KOPT-K1 (cell line): Measurements from ENCODE around the gene GNGT2.

Experiments used
- H3K27ac ChIP-seq: fragments of 200-600 bp; sonication (generic); 2 replicates; pipeline ENCODE4 v1.5.1; 2016; ENCODE audit warnings: antibody characterized with exemption, mild to moderate bottlenecking, low read depth, low read length; ENCODE audit not compliant: poor library complexity, severe bottlenecking
- H3K36me3 ChIP-seq: fragments of 200-600 bp; sonication (generic); 2 replicates; pipeline ENCODE4 v1.5.1; 2017; ENCODE audit warnings: antibody characterized with exemption, mild to moderate bottlenecking, low read length, moderate library complexity; ENCODE audit not compliant: insufficient read depth
- H3K9me3 ChIP-seq: fragments of 200-600 bp; sonication (generic); 2 replicates; pipeline ENCODE4 v1.5.1; 2017; ENCODE audit warnings: antibody characterized with exemption, low read length, mild to moderate bottlenecking; ENCODE audit not compliant: insufficient read depth, poor library complexity, severe bottlenecking

The GNGT2 gene

GRCh38 chr17:49235896-49236295, 25.5 kb upstream of the GNGT2 start:
- no peaks in the 10 kb centered on the region for H3K9me3 ChIP-seq
- no peaks in the 10 kb centered on the region for H3K36me3 ChIP-seq
- no peak overlapping the region for H3K27ac ChIP-seq

- no peak overlapping the region for H3K27ac ChIP-seq
- no peaks in the 10 kb centered on the region for H3K36me3 ChIP-seq
- H3K9me3 ChIP-seq, result no peaks in the 10 kb centered on the region
Observed at GRCh38 chr17:49234509-49235080, 24.2 kb upstream of the GNGT2 start.

- Histone ChIP-seq H3K36me3 (0 out of 2 replicates have a peak, but pooled peaks cover 8% of the 10 kb centered on the region), H3K27ac (no peak overlapping the region), H3K9me3 (no peaks in the 10 kb centered on the region)
Observed at GRCh38 chr17:49231563-49231894, 21.2 kb upstream of the GNGT2 start.

GRCh38 chr17:49230636-49231562, 20.5 kb upstream of the GNGT2 start, which contains the start of gene PHOSPHO1:
Gene PHOSPHO1, minus strand, starts transcription at chr17:49230787. Its CDS starts 4,096 bp downstream, at chr17:49226691.
- Histone ChIP-seq H3K27ac (no peak within 1 kb of the TSS), H3K9me3 (no peaks in the 10 kb centered on the region), H3K36me3 (0 out of 2 replicates have a peak, but pooled peaks cover 12% of the 10 kb centered on the region)

GRCh38 chr17:49229805-49230600, 19.6 kb upstream of the GNGT2 start:
- 0 out of 2 replicates have a peak, but pooled peaks cover 12% of the 10 kb centered on the region for H3K36me3 ChIP-seq
- no peaks in the 10 kb centered on the region for H3K9me3 ChIP-seq
- H3K27ac ChIP-seq, result no peak overlapping the region

- Histone ChIP-seq H3K36me3 (0 out of 2 replicates have a peak, but pooled peaks cover 17% of the 10 kb centered on the region), H3K27ac (no peak overlapping the region), H3K9me3 (no peaks in the 10 kb centered on the region)
Observed at GRCh38 chr17:49229076-49229804, 18.9 kb upstream of the GNGT2 start.

- no peaks in the 10 kb centered on the region for H3K9me3 ChIP-seq
- H3K27ac ChIP-seq, result no peak overlapping the region
- peaks cover 32% of the 10 kb centered on the region; the same call in 1 of the 2 replicates for H3K36me3 ChIP-seq
Observed at GRCh38 chr17:49227436-49228261, 17.3 kb upstream of the GNGT2 start.

DNA sequence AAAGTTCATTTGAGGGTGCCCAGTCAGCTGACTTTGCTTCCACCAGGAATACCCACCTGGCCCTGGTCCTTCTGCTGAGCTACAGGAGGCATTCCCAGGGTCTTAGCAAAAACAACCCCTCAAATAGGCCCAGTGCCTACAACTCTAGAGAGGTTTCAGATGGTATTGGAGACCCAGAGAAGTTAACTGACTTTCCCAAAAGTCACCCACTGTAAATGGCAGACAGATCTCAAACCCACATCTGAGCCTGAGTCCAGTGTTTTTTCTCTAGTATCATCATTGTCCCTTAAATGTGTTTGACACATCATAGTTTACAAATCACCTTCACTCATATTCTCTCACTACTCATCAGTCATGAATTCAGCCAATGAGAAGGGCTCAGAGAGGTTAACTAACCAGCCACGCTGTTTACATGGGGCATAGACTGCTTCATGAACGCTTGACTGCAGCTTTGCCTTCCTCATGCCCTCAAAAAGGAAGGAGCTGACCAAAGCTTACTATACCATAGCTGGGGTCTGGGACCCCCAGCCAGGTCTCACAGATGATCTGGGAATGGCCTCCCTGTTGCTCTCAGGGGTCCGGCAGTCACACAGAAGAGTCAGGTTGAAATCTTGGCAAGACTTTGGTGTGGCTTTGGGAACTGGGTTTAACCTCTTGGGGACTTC, 16.5 kb upstream of the GNGT2 start:
- Histone ChIP-seq H3K9me3 (no peaks in the 10 kb centered on the region), H3K36me3 (peaks cover 40% of the 10 kb centered on the region), H3K27ac (no peak overlapping the region)

DNA sequence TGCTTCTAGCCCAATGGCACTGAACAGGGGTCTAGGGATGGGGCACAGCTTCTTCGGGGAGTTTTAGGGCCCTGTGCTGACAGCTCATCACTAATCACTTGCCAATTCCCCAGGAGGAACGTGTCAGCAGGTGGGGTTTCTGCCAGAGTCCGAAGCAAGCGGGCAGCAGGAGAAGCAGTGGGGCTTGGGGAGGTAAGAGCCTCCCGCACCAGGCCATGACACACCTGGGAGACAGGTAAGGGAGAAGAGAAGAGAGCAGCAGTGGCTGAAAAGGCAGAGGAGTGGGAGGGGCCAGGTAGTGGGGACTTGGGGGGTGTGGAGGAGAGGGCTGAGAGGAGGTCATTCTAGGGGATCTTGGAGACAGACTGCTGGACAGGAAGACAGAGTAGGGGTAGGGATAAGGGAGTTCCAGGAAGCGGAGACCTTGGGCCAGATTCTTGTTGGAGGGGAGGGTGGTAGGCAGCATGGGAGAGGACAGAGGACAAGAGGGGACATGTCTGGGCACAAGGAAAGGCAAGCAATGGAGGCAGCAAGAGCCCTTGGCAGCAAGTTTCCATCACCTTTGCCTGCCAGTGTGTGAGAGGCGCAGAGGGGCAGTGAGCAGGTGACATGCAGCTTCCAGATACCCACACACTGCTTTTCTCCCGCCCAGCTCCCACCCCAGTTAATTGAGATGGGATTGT, 15.3 kb upstream of the GNGT2 start:
- peaks cover 46% of the 10 kb centered on the region for H3K36me3 ChIP-seq
- H3K27ac ChIP-seq, result no peak overlapping the region
- H3K9me3 ChIP-seq, result no peaks in the 10 kb centered on the region

DNA sequence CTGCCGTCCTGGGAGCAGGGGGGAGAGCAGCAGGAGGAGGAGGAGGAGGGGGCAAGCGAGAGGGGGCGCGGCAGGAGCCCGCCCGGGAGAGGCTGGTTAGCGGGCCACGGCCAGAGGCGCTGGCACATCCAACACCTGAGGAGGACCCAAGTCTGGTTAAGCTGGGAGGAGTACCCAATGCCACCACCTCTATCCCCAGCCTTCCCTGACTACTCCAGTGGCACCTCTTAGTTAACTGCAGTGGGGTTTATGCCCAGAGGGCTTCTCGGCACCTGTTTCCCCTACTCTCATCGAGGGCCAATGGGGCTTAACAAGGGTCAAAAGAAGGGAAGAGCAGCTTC, 14.6 kb upstream of the GNGT2 start:
- H3K36me3 ChIP-seq, result peaks cover 51% of the 10 kb centered on the region
- H3K9me3 ChIP-seq, result no peaks in the 10 kb centered on the region
- H3K27ac ChIP-seq, result no peak overlapping the region

- peaks cover 55% of the 10 kb centered on the region for H3K36me3 ChIP-seq
- H3K27ac ChIP-seq, result no peak overlapping the region
- H3K9me3 ChIP-seq, result no peaks in the 10 kb centered on the region
Observed at GRCh38 chr17:49224198-49224996, 14.0 kb upstream of the GNGT2 start.

DNA sequence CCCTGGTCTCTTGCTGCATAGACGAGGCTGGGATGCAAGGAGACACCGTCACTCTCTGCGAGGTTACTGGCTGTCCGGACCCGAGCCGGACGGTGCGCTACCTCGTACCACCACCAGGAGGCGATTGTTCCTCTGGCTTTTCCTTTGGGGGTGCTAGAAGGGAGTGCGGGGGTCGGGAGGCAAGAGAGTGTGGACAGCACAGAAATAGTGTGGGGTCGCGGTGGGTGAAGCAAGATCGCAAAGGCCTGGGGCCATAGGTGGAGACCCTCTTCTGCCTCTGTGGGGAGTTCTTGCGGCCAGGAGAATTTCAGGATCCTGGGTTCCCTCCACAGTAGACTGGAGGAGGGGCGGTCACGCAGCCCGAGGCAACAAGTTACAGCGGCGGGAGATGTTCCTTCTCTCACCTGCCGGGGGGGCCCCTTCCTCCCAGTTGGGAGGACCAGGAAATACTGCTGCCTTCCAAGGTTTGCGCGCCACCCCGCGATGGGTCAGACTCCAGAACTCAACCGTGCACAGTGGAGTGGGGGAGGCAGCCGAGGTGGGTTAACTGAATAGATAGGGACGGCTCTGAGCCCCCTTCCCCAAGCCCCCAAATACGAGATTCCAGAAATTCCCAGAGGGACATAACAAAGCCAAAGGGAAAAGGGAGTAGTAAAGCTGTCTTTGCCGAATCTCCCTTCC, 13.3 kb upstream of the GNGT2 start:
- H3K36me3 ChIP-seq, result peaks cover 55% of the 10 kb centered on the region
- no peak overlapping the region for H3K27ac ChIP-seq
- H3K9me3 ChIP-seq, result no peaks in the 10 kb centered on the region
